ENCODE measurements around the gene TTC3. TPM values are rescaled to one million over a fixed set of nuclear protein-coding genes. Genes with fewer than 3 reads are reported as not detected.

TTC3 gene
- total and polyA plus RNA-seq, 4 experiments from 2014 or later = 36.4 to 171 (median 136) TPM

DNA sequence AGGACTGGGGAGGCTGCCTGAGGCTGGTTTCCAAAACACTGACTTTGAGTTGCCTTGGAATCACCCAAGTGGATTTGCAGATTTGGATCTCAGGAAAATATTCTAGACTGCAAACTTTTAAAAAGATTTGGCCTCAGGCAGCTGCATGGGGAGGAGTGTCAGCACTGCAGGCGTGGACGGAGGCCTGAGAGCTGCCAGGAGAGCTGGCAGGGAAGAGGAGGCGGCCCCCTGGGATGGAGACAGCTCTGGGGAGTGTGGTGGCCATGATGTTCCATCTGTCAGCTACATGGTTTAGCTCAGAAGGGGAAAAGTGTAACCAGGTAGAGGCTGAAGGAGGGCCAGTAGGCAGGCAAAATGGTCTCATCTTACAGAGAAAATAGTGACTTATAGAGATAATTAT lies 122.0 kb downstream of the TTC3 start:
- no peaks in the 10 kb centered on the region for H3K4me1 Mint-ChIP-seq
- Histone ChIP-seq H3K4me3 (ENCODE audit: low read length in 2 of 2) (no peak overlapping the region), H3K27ac (ENCODE audit: low read depth, low read length) (no peak overlapping the region), H3K4me1 (ENCODE audit: insufficient read depth, low read length) (no peaks in the 10 kb centered on the region), H3K27me3 (ENCODE audit: insufficient read depth, low read length) (no peaks in the 10 kb centered on the region), H3K36me3 (ENCODE audit: insufficient read depth, low read length) (peaks cover 32% of the 10 kb centered on the region), H3K9me3 (ENCODE audit: control insufficient read depth in 1 of 2, low read length in 2 of 2) (no peaks in the 10 kb centered on the region)
- peak overlapping the region in 1 of 7 donors; percentile 41 for H3K27ac Mint-ChIP-seq
- no peaks in the 10 kb centered on the region for H3K9me3 Mint-ChIP-seq
- peaks cover 64 to 71% of the 10 kb centered on the region in 2 donors for H3K36me3 Mint-ChIP-seq
- intact Hi-C loops (cut with micrococcal nuclease) = no loop called here
- ChIA-PET CTCF (ENCODE audit: partially characterized antibody) (no interaction called here), POLR2A (ENCODE audit: partially characterized antibody) (no interaction called here)
- H3K4me3 Mint-ChIP-seq = no peak overlapping the region
- DNase-seq = no peak
- no peaks in the 10 kb centered on the region for H3K27me3 Mint-ChIP-seq

DNA sequence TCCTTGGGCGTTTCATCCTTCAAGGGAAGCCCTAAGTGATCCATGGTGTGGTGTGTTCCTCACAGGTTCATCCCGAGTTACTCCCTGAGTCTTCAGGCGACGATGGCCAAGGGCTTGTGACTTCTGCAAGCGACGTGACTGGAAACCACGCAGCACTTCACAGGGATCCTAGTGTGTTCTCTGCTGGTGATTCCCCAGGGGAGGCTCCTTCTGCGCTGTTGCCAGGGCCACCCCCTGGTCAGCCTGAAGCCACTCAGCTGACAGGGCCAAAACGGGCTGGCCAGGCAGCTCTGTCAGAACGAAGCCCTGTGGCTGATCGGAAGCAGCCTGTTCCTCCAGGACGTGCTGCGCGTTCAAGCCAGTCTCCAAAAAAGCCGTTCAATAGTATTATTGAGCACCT lies 122.6 kb downstream of the TTC3 start:
- Mint-ChIP-seq H3K4me3 (no peak overlapping the region), H3K27ac (no peak overlapping the region), H3K4me1 (no peaks in the 10 kb centered on the region), H3K36me3 (peaks cover 67 to 73% of the 10 kb centered on the region in 2 donors), H3K9me3 (no peaks in the 10 kb centered on the region), H3K27me3 (no peaks in the 10 kb centered on the region)
- Histone ChIP-seq H3K36me3 (ENCODE audit: insufficient read depth, low read length) (peaks cover 35% of the 10 kb centered on the region), H3K4me3 (ENCODE audit: low read length in 2 of 2) (no peak overlapping the region), H3K9me3 (ENCODE audit: control insufficient read depth in 1 of 2, low read length in 2 of 2) (no peaks in the 10 kb centered on the region), H3K27ac (ENCODE audit: low read depth, low read length) (no peak overlapping the region), H3K4me1 (ENCODE audit: insufficient read depth, low read length) (no peaks in the 10 kb centered on the region), H3K27me3 (ENCODE audit: insufficient read depth, low read length) (no peaks in the 10 kb centered on the region)
- CTCF ChIA-PET (ENCODE audit: partially characterized antibody) = no interaction called here
- POLR2A ChIA-PET (ENCODE audit: partially characterized antibody) = no interaction called here
- intact Hi-C loops (cut with micrococcal nuclease) = no loop called here
- DNase-seq = no peak

DNA sequence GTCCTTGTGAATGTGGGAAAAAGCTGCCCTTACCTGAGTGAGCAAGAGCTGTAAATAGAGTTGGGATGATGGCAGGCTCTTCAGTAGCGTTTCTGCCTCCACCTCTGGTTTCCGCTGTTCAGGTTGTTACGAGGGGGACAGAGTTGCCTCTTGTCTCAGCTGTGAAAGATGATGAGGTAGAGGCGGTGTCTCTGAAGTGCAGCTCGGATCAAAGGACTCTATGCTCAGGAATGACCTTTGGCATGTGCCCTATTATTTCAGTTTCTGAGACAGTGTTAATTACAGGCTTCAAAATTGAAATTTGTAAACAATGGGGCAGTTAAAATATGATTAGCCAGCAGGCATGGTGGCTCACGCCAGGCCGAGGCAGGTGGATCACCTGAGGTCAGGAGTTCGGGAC lies 123.8 kb downstream of the TTC3 start:
- no peaks in the 10 kb centered on the region for H3K27me3 ChIP-seq (ENCODE audit: insufficient read depth, low read length)
- Mint-ChIP-seq H3K27ac (peak overlapping the region in 1 of 7 donors; percentile 64), H3K4me1 (no peaks in the 10 kb centered on the region), H3K27me3 (no peaks in the 10 kb centered on the region), H3K4me3 (no peak overlapping the region), H3K36me3 (peaks cover 71 to 79% of the 10 kb centered on the region in 2 donors), H3K9me3 (no peaks in the 10 kb centered on the region)
- ChIA-PET CTCF (ENCODE audit: partially characterized antibody) (no interaction called here), POLR2A (ENCODE audit: partially characterized antibody) (no interaction called here)
- H3K9me3 ChIP-seq (ENCODE audit: control insufficient read depth in 1 of 2, low read length in 2 of 2) = no peaks in the 10 kb centered on the region
- intact Hi-C loops (cut with micrococcal nuclease) = no loop called here
- no peak overlapping the region for H3K27ac ChIP-seq (ENCODE audit: low read depth, low read length)
- H3K36me3 ChIP-seq (ENCODE audit: insufficient read depth, low read length) = peaks cover 44% of the 10 kb centered on the region
- no peak overlapping the region for H3K4me3 ChIP-seq (ENCODE audit: low read length in 2 of 2)
- no peak for DNase-seq
- no peaks in the 10 kb centered on the region for H3K4me1 ChIP-seq (ENCODE audit: insufficient read depth, low read length)

DNA sequence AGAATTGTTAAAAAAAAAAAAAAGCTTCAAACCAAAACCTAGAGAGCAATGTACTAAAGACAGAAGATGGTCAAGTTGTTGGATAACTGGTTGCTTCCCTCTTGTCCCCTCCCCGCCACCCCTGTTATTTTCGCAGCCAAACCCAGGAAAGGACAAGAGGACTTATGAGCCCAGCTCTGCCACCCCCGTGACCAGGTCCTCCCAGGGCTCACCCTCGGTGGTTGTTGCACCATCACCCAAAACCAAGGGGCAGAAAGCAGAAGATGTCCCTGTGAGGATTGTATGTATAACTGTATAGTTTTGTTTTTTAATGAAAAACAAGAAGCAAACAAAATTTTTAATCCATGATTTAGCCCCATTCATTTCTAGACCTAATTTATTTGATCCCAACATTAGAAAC lies 124.7 kb downstream of the TTC3 start:
- DNase-seq = no peak
- H3K27ac Mint-ChIP-seq = no peak overlapping the region
- no peak overlapping the region for H3K4me3 Mint-ChIP-seq
- ChIA-PET POLR2A (ENCODE audit: partially characterized antibody) (no interaction called here), CTCF (ENCODE audit: partially characterized antibody) (interaction anchor here (1.0 kb wide), 1 partner anchor 477 kb away, joined by 3 read pairs; no protein-coding TSS in a partner anchor)
- Histone ChIP-seq H3K4me3 (ENCODE audit: low read length in 2 of 2) (no peak overlapping the region), H3K36me3 (ENCODE audit: insufficient read depth, low read length) (peaks cover 43% of the 10 kb centered on the region), H3K27ac (ENCODE audit: low read depth, low read length) (no peak overlapping the region), H3K9me3 (ENCODE audit: control insufficient read depth in 1 of 2, low read length in 2 of 2) (no peaks in the 10 kb centered on the region), H3K27me3 (ENCODE audit: insufficient read depth, low read length) (no peaks in the 10 kb centered on the region), H3K4me1 (ENCODE audit: insufficient read depth, low read length) (no peaks in the 10 kb centered on the region)
- H3K27me3 Mint-ChIP-seq = no peaks in the 10 kb centered on the region
- H3K4me1 Mint-ChIP-seq = no peaks in the 10 kb centered on the region
- intact Hi-C loops (cut with micrococcal nuclease) = no loop called here
- H3K9me3 Mint-ChIP-seq = no peaks in the 10 kb centered on the region
- H3K36me3 Mint-ChIP-seq = peaks cover 71 to 78% of the 10 kb centered on the region in 2 donors

DNA sequence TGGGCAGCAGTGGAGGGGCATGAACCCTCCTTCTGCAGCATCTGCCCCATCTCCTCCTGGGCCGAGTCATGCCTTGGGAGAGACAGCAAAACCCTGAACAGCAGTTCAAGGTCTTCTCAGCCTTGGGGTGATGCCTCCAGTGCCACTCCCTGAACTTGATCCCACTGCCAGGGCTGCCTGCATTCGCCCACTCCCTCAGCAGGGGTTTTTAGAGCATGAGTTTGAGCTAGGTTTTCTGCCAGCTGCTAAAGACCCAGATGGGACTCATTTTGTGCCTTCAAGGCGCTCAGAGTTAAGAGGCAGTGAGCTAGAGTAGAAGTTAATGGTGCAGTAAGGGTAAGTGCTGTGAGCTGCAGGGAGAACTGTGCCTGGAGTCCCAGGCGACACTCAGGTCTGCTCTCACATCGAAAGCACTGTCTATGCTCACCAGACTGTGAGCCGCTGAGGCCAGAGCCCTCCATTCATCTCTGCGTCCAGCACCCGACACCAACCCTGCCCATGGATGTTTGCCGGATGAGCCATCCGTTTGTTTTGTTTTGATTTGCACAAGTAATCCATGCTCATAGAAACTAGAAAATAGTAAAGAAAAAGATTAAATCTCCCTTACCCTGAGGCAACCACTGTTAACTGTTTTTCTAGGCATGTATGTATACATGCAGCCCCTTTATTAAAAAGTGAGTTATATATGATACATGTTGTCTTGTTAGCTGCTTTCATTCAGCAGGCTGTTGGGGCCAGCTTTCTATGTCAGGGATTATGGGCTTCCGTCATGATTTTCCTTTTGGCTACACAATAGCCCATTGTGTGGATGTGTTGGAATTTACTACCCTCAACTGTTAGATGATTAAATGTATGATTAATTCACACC lies 126.2 kb downstream of the TTC3 start:
- Mint-ChIP-seq H3K4me3 (no peak overlapping the region), H3K4me1 (no peaks in the 10 kb centered on the region), H3K27ac (no peak overlapping the region), H3K27me3 (no peaks in the 10 kb centered on the region), H3K36me3 (peaks cover 69 to 74% of the 10 kb centered on the region in 2 donors), H3K9me3 (no peaks in the 10 kb centered on the region)
- ChIA-PET POLR2A (ENCODE audit: partially characterized antibody) (no interaction called here), CTCF (ENCODE audit: partially characterized antibody) (no interaction called here)
- peaks cover 45% of the 10 kb centered on the region for H3K36me3 ChIP-seq (ENCODE audit: insufficient read depth, low read length)
- no peak for DNase-seq
- no peak overlapping the region for H3K4me3 ChIP-seq (ENCODE audit: low read length in 2 of 2)
- H3K27ac ChIP-seq (ENCODE audit: low read depth, low read length) = no peak overlapping the region
- no peaks in the 10 kb centered on the region for H3K27me3 ChIP-seq (ENCODE audit: insufficient read depth, low read length)
- no peaks in the 10 kb centered on the region for H3K9me3 ChIP-seq (ENCODE audit: control insufficient read depth in 1 of 2, low read length in 2 of 2)
- no peaks in the 10 kb centered on the region for H3K4me1 ChIP-seq (ENCODE audit: insufficient read depth, low read length)
- intact Hi-C loops (cut with micrococcal nuclease) = no loop called here

DNA sequence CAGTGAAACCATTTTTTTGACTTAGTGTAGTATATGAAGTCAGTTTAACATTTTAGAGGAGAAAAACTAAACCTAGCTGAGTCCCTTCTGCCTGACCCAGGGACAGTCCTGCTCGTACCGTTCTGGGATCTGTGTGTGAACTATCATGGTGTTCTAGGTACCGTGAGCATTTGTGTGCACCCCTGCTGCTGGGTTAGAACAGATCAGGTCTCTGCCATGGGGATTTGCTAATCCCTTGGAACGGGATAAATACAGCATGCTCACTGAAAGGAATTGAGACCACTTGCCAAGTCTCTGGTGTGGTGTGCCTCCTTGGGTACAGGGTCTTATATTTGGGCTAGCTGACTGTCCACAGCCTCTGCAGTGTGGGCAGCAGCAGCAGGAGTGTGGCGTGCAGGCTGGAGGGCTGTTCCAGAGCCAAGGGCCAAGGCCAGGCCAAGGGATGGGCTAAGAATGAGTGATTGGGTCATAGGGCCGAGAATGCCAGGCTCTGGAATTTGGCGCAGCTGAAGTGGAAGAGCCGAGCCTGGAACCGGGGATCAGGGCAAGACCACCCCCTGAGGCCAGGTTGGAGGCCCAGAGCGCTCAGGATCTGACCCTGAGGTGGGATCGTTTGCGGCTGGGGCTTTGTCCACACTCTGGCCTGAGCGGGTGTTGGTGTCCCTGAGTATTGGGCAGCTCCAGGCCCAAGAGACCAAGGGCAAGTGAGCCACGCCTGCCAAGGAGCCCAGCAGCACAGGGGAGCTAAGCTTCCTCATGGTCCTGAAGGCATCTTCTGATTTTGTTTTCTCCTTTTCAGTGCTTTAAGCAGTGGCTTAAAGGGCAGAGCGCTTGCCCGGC lies 127.8 kb downstream of the TTC3 start:
- no peak for DNase-seq
- Histone ChIP-seq H3K4me3 (ENCODE audit: low read length in 2 of 2) (no peak overlapping the region), H3K4me1 (ENCODE audit: insufficient read depth, low read length) (no peaks in the 10 kb centered on the region), H3K27me3 (ENCODE audit: insufficient read depth, low read length) (no peaks in the 10 kb centered on the region), H3K27ac (ENCODE audit: low read depth, low read length) (no peak overlapping the region), H3K9me3 (ENCODE audit: control insufficient read depth in 1 of 2, low read length in 2 of 2) (no peaks in the 10 kb centered on the region), H3K36me3 (ENCODE audit: insufficient read depth, low read length) (peaks cover 33% of the 10 kb centered on the region)
- POLR2A ChIA-PET (ENCODE audit: partially characterized antibody) = no interaction called here
- intact Hi-C loops (cut with micrococcal nuclease) = no loop called here
- CTCF ChIA-PET (ENCODE audit: partially characterized antibody) = interaction anchor here (1.1 kb wide), 1 partner anchor 224 kb away, joined by 3 read pairs; no protein-coding TSS in a partner anchor
- peak overlapping the region in 2 of 7 donors; percentile 22 to 47 for H3K27ac Mint-ChIP-seq
- H3K4me3 Mint-ChIP-seq = no peak overlapping the region
- no peaks in the 10 kb centered on the region for H3K4me1 Mint-ChIP-seq
- H3K9me3 Mint-ChIP-seq = peaks cover 0 to 2% (median 0%) of the 10 kb centered on the region in 8 donors
- H3K27me3 Mint-ChIP-seq = no peaks in the 10 kb centered on the region
- H3K36me3 Mint-ChIP-seq = peaks cover 64% of the 10 kb centered on the region in 2 donors
